Stimulated activated CD8-positive, alpha-beta memory T cell treated with anti-CD3 and anti-CD28 coated beads, Interleukin-12 subunit alpha, Interleukin-12 subunit beta, amount 100 ng/mL, for 4 hours (primary cell): Measurements from ENCODE around the gene RHOBTB3.
"Not testable (repeated sequence)": the region's sequence is repeated elsewhere in the genome, so short reads cannot be mapped to it uniquely, and the experiment has no call there.

Experiments used
- DNase-seq: peaks from one replicate; pipeline ENCODE4 v3.0.0-alpha.2; 2020; ENCODE audit warnings: low read depth

The RHOBTB3 gene

DNA sequence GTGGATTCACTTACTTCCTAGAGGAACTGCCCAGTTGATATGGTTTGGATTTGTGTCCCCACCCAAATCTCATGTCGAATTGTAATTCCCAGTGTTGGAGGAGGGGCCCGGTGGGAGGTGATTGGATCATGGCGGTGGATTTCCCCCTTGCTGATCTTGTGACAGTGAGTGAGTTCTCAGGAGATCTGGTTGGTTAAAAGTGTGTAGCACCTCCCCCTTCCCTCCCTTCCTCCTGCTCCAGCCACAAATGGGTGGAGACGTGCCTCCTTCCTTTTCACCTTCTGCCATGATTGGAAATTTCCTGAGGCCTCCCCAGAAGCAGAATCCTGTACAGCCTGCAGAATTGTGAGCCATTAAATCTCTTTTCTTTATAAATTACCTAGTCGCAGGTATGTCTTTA lies 17.9 kb upstream of the RHOBTB3 start:
- not testable (repeated sequence) for DNase-seq

GRCh38 chr5:95713960-95714710 lies 17.0 kb upstream of the RHOBTB3 start:
- no peak for DNase-seq

GRCh38 chr5:95715799-95716461 lies 15.2 kb upstream of the RHOBTB3 start:
- no peak for DNase-seq

DNA sequence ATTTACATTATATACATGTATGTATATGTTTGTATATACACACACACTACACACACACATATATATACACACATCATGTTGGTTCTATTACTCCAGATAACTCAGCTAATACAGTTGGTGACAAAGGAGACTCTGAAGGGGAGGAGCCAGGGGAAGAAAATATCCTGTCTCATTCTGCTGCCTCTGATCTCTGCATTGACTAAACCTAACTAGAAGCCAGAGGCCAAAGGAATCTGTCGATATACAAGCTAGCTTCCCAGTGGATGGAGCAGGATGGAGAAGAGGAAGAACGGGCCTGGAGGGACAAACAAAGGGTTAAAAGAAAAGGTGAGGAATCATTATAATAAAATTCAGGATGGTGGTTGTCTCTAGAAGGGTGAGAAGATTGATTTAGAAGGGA lies 13.7 kb upstream of the RHOBTB3 start:
- no peak for DNase-seq

- no peak for DNase-seq
These were observed 12.9 kb upstream of the RHOBTB3 start for GRCh38 chr5:95718203-95718602.

GRCh38 chr5:95718738-95719137 lies 12.4 kb upstream of the RHOBTB3 start:
- DNase-seq: no peak

GRCh38 chr5:95720094-95720786 lies 10.9 kb upstream of the RHOBTB3 start:
- DNase-seq: no peak

DNA sequence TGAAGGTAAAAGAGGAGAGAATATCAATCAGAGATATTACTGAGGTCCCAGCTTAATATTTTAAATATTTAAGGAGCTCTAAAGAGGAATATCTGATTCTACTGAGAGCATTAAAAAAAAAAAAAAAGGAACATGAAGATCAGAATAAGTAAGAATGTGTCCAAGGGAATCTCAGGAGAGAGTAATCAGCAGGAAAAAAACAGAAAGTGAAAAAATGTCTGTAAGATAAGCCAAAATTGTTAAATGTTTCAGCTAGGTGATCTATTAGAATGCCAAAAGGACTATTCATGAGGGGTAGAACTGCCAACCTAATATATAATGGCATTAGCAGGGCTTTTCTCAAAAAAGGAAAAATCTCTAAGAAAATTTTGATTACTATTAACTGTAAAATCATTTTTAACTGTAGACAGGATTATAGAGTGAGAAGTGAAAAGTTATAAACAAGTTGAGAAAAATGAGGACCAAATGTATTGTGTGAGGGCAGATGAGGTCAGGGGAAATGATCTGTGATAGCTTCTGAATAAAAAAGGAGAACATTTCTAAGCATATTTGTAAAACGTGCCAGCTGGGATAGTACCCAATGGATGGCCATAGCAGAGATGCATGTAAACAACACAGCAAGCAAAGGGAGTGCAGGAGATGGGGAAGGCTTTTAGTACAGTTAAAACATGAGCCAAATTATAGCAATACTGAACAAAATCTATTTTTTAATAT lies 9.4 kb upstream of the RHOBTB3 start:
- no peak for DNase-seq

GRCh38 chr5:95723632-95724369 lies 7.3 kb upstream of the RHOBTB3 start:
- no peak for DNase-seq

DNA sequence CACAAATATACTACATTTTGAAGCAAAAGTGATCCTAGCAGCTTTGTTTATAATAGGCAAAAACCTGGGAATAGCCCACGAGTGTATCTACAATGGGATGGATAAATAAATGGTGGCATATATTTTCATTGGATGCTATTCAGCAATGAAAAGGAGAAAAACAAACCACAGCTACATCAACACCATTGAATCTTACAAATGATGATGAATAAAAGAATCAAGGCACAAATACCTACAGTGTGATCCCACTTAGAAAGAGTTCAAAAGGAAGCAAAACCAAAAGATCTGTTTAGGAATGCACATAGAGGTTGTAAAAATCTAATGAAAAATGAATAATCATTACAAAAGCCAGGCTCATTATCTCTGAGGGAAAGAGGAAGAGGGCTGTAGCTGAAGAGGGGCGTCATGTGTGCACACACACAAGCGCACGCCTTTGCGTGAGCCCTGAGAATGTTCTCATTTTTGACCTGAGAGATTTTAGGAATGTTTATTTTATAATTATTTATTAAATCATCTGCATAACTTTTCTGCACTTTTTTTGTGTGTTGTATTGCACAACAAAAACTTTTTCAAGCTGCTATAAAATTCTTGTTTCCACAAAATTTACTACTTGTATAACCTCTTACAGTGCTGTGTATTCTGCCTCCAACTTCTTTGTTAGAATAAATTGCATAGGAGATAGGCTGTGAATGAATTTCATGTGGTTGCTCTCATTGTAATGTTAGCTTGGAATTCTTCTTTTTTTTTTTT lies 5.9 kb upstream of the RHOBTB3 start:
- no peak for DNase-seq

GRCh38 chr5:95725937-95726810 lies 5.0 kb upstream of the RHOBTB3 start:
- no peak for DNase-seq

DNA sequence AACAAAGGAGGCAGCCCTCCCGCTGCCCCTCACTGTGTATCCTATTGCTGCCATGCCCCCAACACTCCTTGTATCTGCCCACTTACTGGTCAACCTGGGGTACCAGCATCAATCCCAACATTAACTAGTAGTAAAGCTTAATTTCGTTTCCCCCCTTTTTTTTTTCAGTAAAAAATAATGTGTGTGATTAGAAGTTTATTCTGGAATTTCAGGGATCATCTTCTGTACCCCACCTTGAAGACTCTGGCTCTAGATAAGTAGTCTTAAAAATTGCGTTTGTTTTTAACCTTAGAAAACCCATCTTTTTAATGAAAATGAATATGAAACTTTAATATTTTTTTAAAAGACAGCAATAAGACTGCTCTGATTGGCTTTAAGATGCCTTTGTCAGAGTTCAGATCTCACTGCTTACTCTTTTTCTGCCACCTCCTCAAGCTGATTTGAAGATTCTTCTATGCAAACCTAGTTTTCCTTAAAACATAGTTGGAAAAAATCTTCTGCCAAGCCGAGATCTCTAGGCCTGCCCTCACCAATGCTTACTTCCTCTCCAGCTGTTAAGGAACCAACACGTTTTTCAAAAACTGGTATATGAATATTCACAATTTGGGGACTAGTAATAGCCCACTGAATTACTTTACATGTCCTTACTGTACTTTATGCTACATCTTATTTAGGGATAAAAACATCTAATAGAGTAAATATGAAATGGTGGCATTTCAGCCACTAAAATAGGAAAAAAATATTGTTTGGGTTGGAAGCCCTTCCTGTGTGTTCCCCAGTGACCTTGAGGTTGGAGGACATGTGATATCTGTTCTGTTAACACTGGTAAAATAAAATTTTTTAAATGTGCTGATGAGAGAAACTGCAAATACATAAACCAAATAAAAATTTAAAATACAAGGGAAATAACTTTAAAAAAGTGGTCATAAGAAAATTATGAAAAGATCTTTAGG lies 4.0 kb upstream of the RHOBTB3 start:
- DNase-seq: no peak

- DNase-seq: no peak
These were observed 3.4 kb upstream of the RHOBTB3 start for GRCh38 chr5:95727764-95728191.

DNA sequence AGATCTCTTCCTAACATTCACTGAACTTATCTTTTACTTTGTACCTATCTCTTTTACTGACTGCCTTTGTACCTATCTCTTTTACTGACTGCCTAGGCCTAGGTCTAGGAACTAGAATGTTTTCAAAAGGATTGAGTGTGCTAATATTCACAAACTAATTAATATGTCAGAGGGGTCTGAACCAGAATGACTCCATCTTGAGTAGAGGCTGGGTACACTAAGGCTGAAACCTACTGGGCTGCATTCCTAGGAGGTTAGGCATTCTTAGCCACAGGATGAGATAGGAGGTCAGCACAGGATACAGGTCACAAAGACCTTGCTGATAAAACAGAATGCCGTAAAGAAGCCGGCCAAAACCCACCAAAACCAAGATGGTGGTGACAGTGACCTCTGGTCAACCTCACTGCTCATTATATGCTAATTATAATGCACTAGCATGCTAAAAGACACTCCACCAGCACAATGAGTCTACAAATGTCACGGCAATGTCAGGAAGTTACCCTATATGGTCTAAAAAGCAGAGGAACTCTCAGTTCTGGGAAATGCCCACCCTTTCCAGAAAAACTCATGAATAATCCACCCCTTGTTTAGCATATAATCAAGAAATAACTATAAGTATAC lies 2.5 kb upstream of the RHOBTB3 start:
- DNase-seq: no peak

DNA sequence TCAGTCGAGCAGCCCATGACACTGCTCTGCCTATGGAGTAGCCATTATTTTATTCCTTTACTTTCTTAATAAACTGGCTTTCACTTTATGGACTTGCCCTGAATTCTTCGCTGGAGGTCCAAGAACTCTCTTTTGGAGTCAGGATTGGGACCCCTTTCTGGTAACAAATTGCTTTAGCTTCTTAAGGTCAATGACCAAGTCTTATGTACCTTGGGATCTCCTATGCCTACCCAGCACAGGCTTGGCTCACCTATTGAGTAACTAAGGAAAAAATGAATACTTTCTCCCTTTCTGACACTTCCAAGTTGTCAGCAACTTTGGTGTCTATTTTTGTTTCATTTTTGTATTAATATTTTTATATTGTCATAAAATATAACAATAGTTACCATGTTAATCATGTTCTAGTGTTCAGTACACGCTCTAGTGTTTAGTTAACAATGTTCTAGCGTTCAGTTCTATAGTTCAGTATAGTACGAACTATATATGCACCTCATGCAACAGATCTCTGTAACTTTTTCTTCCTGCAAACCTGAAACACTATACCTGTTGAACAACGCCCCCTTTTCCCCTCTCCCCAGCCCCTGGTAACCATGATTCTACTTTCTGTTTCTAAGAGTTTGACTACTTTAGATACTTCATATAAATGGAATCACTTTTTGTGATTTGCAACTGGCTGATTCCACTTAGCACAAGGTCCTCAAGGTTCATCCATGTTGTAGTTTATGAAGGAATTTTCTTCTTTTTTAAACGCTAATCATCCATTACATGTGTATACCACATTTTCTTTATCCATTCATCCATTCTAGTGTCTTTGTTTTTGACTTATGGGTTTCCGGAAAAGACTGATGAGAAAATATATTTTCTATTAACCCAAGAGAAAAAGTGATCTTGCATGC lies 1.8 kb upstream of the RHOBTB3 start:
- DNase-seq: no peak

DNA sequence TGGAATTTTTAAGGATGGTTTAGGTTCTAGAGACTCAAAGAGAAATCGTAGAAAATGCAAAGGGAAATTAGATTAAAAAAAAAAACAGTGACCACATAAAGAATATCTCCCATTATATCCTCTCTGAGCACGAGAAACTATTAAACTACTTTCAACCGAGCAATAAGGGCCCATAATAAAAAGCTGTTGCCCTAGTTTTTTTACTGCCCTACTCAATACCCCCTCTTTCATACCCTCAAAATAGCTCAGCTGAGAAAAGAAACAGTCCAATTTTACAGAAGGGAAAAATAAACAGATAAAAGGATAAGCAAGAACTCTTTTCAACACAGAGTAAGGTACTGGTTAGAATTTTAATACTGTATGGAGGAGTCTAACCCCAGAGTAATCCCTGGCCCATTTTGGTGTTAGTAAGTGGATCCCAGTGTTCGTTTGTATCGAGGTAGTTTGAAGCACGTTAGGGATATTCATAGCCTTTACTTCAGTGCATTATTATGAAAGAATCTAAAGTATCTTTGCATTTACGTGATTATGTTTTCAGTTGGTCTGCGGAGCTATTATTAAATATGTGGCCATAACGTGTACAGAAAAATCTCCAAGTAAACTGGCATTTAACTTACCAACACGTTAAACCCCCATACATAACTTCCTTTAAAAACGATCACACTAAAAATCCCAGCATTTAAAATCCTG lies 980 bp upstream of the RHOBTB3 start:
- no peak for DNase-seq
